Glutamatergic neuron (in vitro differentiated cells): ENCODE measurements around the gene CALML4. TPM values are rescaled to one million over a fixed set of nuclear protein-coding genes. Genes with fewer than 3 reads are reported as not detected.

Source experiments
- DNase-seq: peaks from one replicate; pipeline ENCODE4 v3.0.0; 2022
- H3K27ac Mint-ChIP-seq: one replicate; pipeline ENCODE4 v1.8.0; 2020; ENCODE audit warnings: mild to moderate bottlenecking, mixed read lengths, inconsistent platforms; ENCODE audit not compliant: unreplicated experiment
- H3K27me3 Mint-ChIP-seq: one replicate; pipeline ENCODE4 v1.8.0; 2020; ENCODE audit warnings: mild to moderate bottlenecking, moderate library complexity, mixed read lengths, inconsistent platforms; ENCODE audit not compliant: unreplicated experiment
- H3K36me3 Mint-ChIP-seq: one replicate; pipeline ENCODE4 v1.8.0; 2020; ENCODE audit warnings: mild to moderate bottlenecking, mixed read lengths, inconsistent platforms; ENCODE audit not compliant: unreplicated experiment
- H3K4me1 Mint-ChIP-seq: one replicate; pipeline ENCODE4 v1.8.0; 2020; ENCODE audit warnings: mild to moderate bottlenecking, low read depth, mixed read lengths, inconsistent platforms; ENCODE audit not compliant: unreplicated experiment
- H3K4me3 Mint-ChIP-seq: one replicate; pipeline ENCODE4 v1.8.0; 2020; ENCODE audit warnings: mild to moderate bottlenecking, mixed read lengths, inconsistent platforms; ENCODE audit not compliant: unreplicated experiment
- H3K9me3 Mint-ChIP-seq: one replicate; pipeline ENCODE4 v1.8.0; 2020; ENCODE audit warnings: mild to moderate bottlenecking, moderate library complexity, mixed read lengths, inconsistent platforms; ENCODE audit not compliant: unreplicated experiment
- CTCF ChIP-seq: fragments of 200-600 bp; sonication (generic); IDR thresholded peaks from one replicate; pipeline ENCODE4 v1.5.0; 2021; ENCODE audit not compliant: partially characterized antibody, unreplicated experiment
- total RNA-seq: library from RNA; stranded (reverse); fragmentation: NEBNext Ultra II Directional; extraction: Animal tissue kit (Norgen Biotek cat#: 25700); gene quantifications from one replicate; pipeline ENCODE4 v1.2.1, GENCODE V29; 2021; ENCODE audit not compliant: unreplicated experiment

The CALML4 gene
- total RNA-seq, 1 donor from 2014 or later, result 4.1 TPM

GRCh38 chr15:68152342-68152741 lies 52.8 kb downstream of the CALML4 start:
- DNase-seq, result no peak
- no peak overlapping the region for H3K27ac Mint-ChIP-seq
- TF ChIP-seq CTCF, result no peak
- no peaks in the 10 kb centered on the region for H3K9me3 Mint-ChIP-seq
- peaks cover 1% of the 10 kb centered on the region for H3K27me3 Mint-ChIP-seq
- H3K36me3 Mint-ChIP-seq, result no peaks in the 10 kb centered on the region
- peaks cover 3% of the 10 kb centered on the region for H3K4me1 Mint-ChIP-seq
- H3K4me3 Mint-ChIP-seq, result no peak overlapping the region

- H3K4me3 Mint-ChIP-seq, result no peak overlapping the region
- TF ChIP-seq CTCF, result no peak
- no peak for DNase-seq
Observed at GRCh38 chr15:68151277-68151676, 53.9 kb downstream of the CALML4 start.

GRCh38 chr15:68150187-68150586 lies 54.9 kb downstream of the CALML4 start:
- DNase-seq, result no peak
- Mint-ChIP-seq H3K36me3 (no peaks in the 10 kb centered on the region), H3K4me3 (no peak overlapping the region), H3K4me1 (peaks cover 3% of the 10 kb centered on the region), H3K27me3 (peaks cover 1% of the 10 kb centered on the region), H3K27ac (no peak overlapping the region), H3K9me3 (no peaks in the 10 kb centered on the region)
- no peak for TF ChIP-seq CTCF

More at GRCh38 chr15:68151277-68151676, 53.9 kb downstream of the CALML4 start:
- H3K36me3 Mint-ChIP-seq, result no peaks in the 10 kb centered on the region
- H3K9me3 Mint-ChIP-seq, result no peaks in the 10 kb centered on the region
- peaks cover 1% of the 10 kb centered on the region for H3K27me3 Mint-ChIP-seq
- H3K27ac Mint-ChIP-seq, result no peak overlapping the region
- peaks cover 3% of the 10 kb centered on the region for H3K4me1 Mint-ChIP-seq

- Mint-ChIP-seq H3K27me3 (peaks cover 1% of the 10 kb centered on the region), H3K9me3 (no peaks in the 10 kb centered on the region), H3K36me3 (no peaks in the 10 kb centered on the region), H3K4me3 (no peak overlapping the region), H3K4me1 (peaks cover 3% of the 10 kb centered on the region), H3K27ac (no peak overlapping the region)
- DNase-seq, result no peak
- TF ChIP-seq CTCF, result no peak
Observed at GRCh38 chr15:68149059-68149458, 56.1 kb downstream of the CALML4 start.

- peaks cover 3% of the 10 kb centered on the region for H3K4me1 Mint-ChIP-seq
- no peak overlapping the region for H3K4me3 Mint-ChIP-seq
- no peak for DNase-seq
- H3K9me3 Mint-ChIP-seq, result no peaks in the 10 kb centered on the region
- H3K27ac Mint-ChIP-seq, result no peak overlapping the region
- TF ChIP-seq CTCF, result no peak
- peaks cover 1% of the 10 kb centered on the region for H3K27me3 Mint-ChIP-seq
- no peaks in the 10 kb centered on the region for H3K36me3 Mint-ChIP-seq
Observed at GRCh38 chr15:68148039-68148438, 57.1 kb downstream of the CALML4 start.
